IMR-90 (cell line): ENCODE measurements around the gene CLUH. TPM values are rescaled to one million over a fixed set of nuclear protein-coding genes. Genes with fewer than 3 reads are reported as not detected.

Experiments used
- ATAC-seq: fragments of 200-7000 bp; cut with Tn5 transposase; 2 replicates; pipeline ENCODE4 v1.9.1; 2020; ENCODE audit warnings: low read depth, mild to moderate bottlenecking, moderate library complexity
- BruUV-seq: library from RNA; stranded (reverse); fragments of 400-500 nt; replicated peaks from 2 replicates; lab custom pipeline; 2021; lab: Mats Ljungman, UMichigan
- CTCF ChIA-PET: fragments of 300-600 bp; formaldehyde crosslinking; extraction: SDS; loops from one replicate; lab custom pipeline; 2021; ENCODE audit warnings: antibody characterized with exemption; lab: Yijun Ruan, JAX
- POLR2A ChIA-PET: fragments of 300-600 bp; sonication (Branson Sonifier 250); formaldehyde crosslinking; loops from one replicate; lab custom pipeline; 2022; ENCODE audit warnings: antibody characterized with exemption; ENCODE audit not compliant: unreplicated experiment; lab: Charles Lee
- DNase-seq: peaks from one replicate; pipeline ENCODE4 v3.0.0; 2013
- H2AFZ ChIP-seq: replicated peaks from 2 replicates; pipeline ENCODE3; 2013; ENCODE audit warnings: low read length, mild to moderate bottlenecking; ENCODE audit not compliant: poor library complexity
- H2AK5ac ChIP-seq: 2 replicates; pipeline ENCODE4 v1.6.1; 2013; ENCODE audit warnings: low read depth, low read length, inconsistent platforms
- H2AK9ac ChIP-seq: replicated peaks from 2 replicates; pipeline ENCODE3; 2013; ENCODE audit warnings: mild to moderate bottlenecking, low read depth, low read length, moderate library complexity; ENCODE audit not compliant: poor library complexity
- H2BK120ac ChIP-seq: 2 replicates; pipeline ENCODE4 v1.6.1; 2013; ENCODE audit warnings: low read depth, low read length, inconsistent platforms
- H2BK15ac ChIP-seq: 3 replicates; pipeline ENCODE4 v1.6.1; 2013; ENCODE audit warnings: low read depth, low read length, inconsistent platforms
- H2BK20ac ChIP-seq: 2 replicates; pipeline ENCODE4 v1.6.1; 2013; ENCODE audit warnings: low read depth, mild to moderate bottlenecking, inconsistent platforms, low read length, moderate library complexity
- H2BK5ac ChIP-seq: 2 replicates; pipeline ENCODE4 v1.6.1; 2013; ENCODE audit warnings: mild to moderate bottlenecking, low read depth, low read length, inconsistent platforms; ENCODE audit not compliant: poor library complexity, severe bottlenecking
- H3K14ac ChIP-seq: replicated peaks from 2 replicates; pipeline ENCODE4 v1.6.1; 2013; ENCODE audit warnings: low read depth, low read length, inconsistent platforms
- H3K18ac ChIP-seq: 2 replicates; pipeline ENCODE4 v1.6.1; 2013; ENCODE audit warnings: low read depth, low read length, control low read depth
- H3K23ac ChIP-seq: 2 replicates; pipeline ENCODE4 v1.6.1; 2013; ENCODE audit warnings: low read depth, low read length, inconsistent platforms
- H3K27ac ChIP-seq: 2 replicates; pipeline ENCODE4 v1.5.1; 2013; ENCODE audit warnings: mild to moderate bottlenecking, control low read depth, low read length; ENCODE audit not compliant: insufficient read depth
- H3K27me3 ChIP-seq: 2 replicates; pipeline ENCODE4 v1.6.1; 2013; ENCODE audit warnings: low read length; ENCODE audit not compliant: control insufficient read depth, insufficient read depth
- H3K36me3 ChIP-seq: 2 replicates; pipeline ENCODE4 v1.6.1; 2013; ENCODE audit warnings: low read length, mixed read lengths; ENCODE audit not compliant: control insufficient read depth, insufficient read depth
- H3K4ac ChIP-seq: 2 replicates; pipeline ENCODE4 v1.6.1; 2013; ENCODE audit warnings: low read depth, low read length, inconsistent platforms
- H3K4me1 ChIP-seq: 2 replicates; pipeline ENCODE4 v1.6.1; 2013; ENCODE audit warnings: low read length, mixed read lengths; ENCODE audit not compliant: control insufficient read depth, insufficient read depth
- H3K4me2 ChIP-seq: 2 replicates; pipeline ENCODE4 v1.6.1; 2013; ENCODE audit warnings: low read depth, mild to moderate bottlenecking, control low read depth, low read length, moderate library complexity
- H3K4me3 ChIP-seq: 2 replicates; pipeline ENCODE4 v1.5.1; 2013; ENCODE audit warnings: low read depth, mild to moderate bottlenecking, control low read depth, low read length, moderate library complexity; ENCODE audit not compliant: insufficient read depth
- H3K56ac ChIP-seq: 2 replicates; pipeline ENCODE4 v1.6.1; 2013; ENCODE audit warnings: low read length, inconsistent platforms; ENCODE audit not compliant: insufficient read depth; ENCODE audit errors: extremely low read depth
- H3K79me1 ChIP-seq, 2 experiments: 2 replicates each; pipeline ENCODE4 v1.6.1; 2013; ENCODE audit warnings: low read length in 2 of 2, inconsistent platforms in 1 of 2, low read depth in 1 of 2
- H3K9ac ChIP-seq: 2 replicates; pipeline ENCODE4 v1.6.1; 2013; ENCODE audit warnings: low read depth, low read length, control low read depth
- H3K9me1 ChIP-seq: 2 replicates; pipeline ENCODE4 v1.6.1; 2013; ENCODE audit warnings: low read length, inconsistent platforms; ENCODE audit not compliant: insufficient read depth
- H3K9me3 ChIP-seq: 2 replicates; pipeline ENCODE4 v1.6.1; 2013; ENCODE audit warnings: low read length; ENCODE audit not compliant: control insufficient read depth, insufficient read depth
- H4K20me1 ChIP-seq: 2 replicates; pipeline ENCODE4 v1.6.1; 2013; ENCODE audit warnings: low read length, inconsistent platforms; ENCODE audit not compliant: insufficient read depth
- H4K5ac ChIP-seq: 2 replicates; pipeline ENCODE4 v1.6.1; 2013; ENCODE audit warnings: mild to moderate bottlenecking, low read depth, low read length, control low read depth
- H4K8ac ChIP-seq, 2 experiments: 2 replicates each; pipeline ENCODE4 v1.6.1; 2013; ENCODE audit warnings: low read depth in 2 of 2, low read length in 2 of 2, control low read depth in 1 of 2, inconsistent platforms in 1 of 2
- H4K91ac ChIP-seq: 2 replicates; pipeline ENCODE4 v1.6.1; 2013; ENCODE audit warnings: low read depth, low read length, inconsistent platforms; ENCODE audit not compliant: insufficient read depth
- BHLHE40 ChIP-seq: fragments of 150-350 bp; IDR thresholded peaks from 2 replicates; pipeline ENCODE4 v1.6.1; 2016; ENCODE audit warnings: mild to moderate bottlenecking, low read depth, low read length
- CEBPB ChIP-seq: IDR thresholded peaks from 2 replicates; pipeline ENCODE4 v1.6.1; 2012; ENCODE audit warnings: low read depth, low read length, improper control_type of control experiment
- CHD1 ChIP-seq: IDR thresholded peaks from 2 replicates; pipeline ENCODE4 v1.6.1; 2012; ENCODE audit warnings: low read depth, low read length, improper control_type of control experiment
- ELK1 ChIP-seq: fragments of 150-350 bp; IDR thresholded peaks from 2 replicates; pipeline ENCODE4 v1.6.1; 2016; ENCODE audit warnings: low read depth, mild to moderate bottlenecking, low read length, moderate library complexity, borderline replicate concordance
- FOS ChIP-seq: fragments of 150-350 bp; IDR thresholded peaks from 2 replicates; pipeline ENCODE4 v1.6.1; 2016; ENCODE audit warnings: low read depth, low read length
- MAFK ChIP-seq: IDR thresholded peaks from 2 replicates; pipeline ENCODE4 v1.6.1; 2012; ENCODE audit warnings: low read depth, low read length, improper control_type of control experiment
- MAZ ChIP-seq: IDR thresholded peaks from 2 replicates; pipeline ENCODE4 v1.6.1; 2012; ENCODE audit warnings: low read depth, mild to moderate bottlenecking, low read length, improper control_type of control experiment, moderate library complexity, borderline replicate concordance
- MXI1 ChIP-seq: IDR thresholded peaks from 2 replicates; pipeline ENCODE4 v1.6.1; 2012; ENCODE audit warnings: low read depth, mild to moderate bottlenecking, low read length, moderate library complexity, borderline replicate concordance
- NFE2L2 ChIP-seq: fragments of 150-350 bp; IDR thresholded peaks from 2 replicates; pipeline ENCODE4 v1.6.1; 2016; ENCODE audit warnings: low read depth, mild to moderate bottlenecking, low read length
- POLR2A ChIP-seq: IDR thresholded peaks from 2 replicates; pipeline ENCODE4 v1.6.1; 2012; ENCODE audit warnings: mild to moderate bottlenecking, low read depth, low read length
- RAD21 ChIP-seq: IDR thresholded peaks from 2 replicates; pipeline ENCODE4 v1.6.1; 2012; ENCODE audit warnings: low read length, improper control_type of control experiment
- RCOR1 ChIP-seq: IDR thresholded peaks from 2 replicates; pipeline ENCODE4 v1.6.1; 2012; ENCODE audit warnings: mild to moderate bottlenecking, low read length, improper control_type of control experiment; ENCODE audit not compliant: insufficient replicate concordance
- RFX5 ChIP-seq: IDR thresholded peaks from 2 replicates; pipeline ENCODE4 v1.8.0; 2012; ENCODE audit warnings: low read depth, mild to moderate bottlenecking, low read length, moderate library complexity
- SMC3 ChIP-seq: fragments of 150-350 bp; IDR thresholded peaks from 2 replicates; pipeline ENCODE4 v1.6.1; 2016; ENCODE audit warnings: low read depth, mild to moderate bottlenecking, antibody characterized with exemption, low read length, moderate library complexity
- WGBS, 2 experiments: methylation state at CpG; one replicate each; pipeline versions ENCODE4 v1.1.5 to v1.1.7; 2013; ENCODE audit warnings: missing lambda C conversion rate in 2 of 2; ENCODE audit not compliant: insufficient read length in 1 of 2; ENCODE audit errors: extremely low coverage in 2 of 2; 5-methylcytosine and 5-hydroxymethylcytosine counted together
- dilution Hi-C: fragments of 300-500 bp; cut with HindIII; formaldehyde crosslinking; loops from one replicate; pipeline ENCODE4 v1.14.3; 2018; ENCODE audit warnings: low sequenced_read_pairs; ENCODE audit not compliant: unreplicated experiment
- in situ Hi-C: fragments of 300-500 bp; cut with MboI; formaldehyde crosslinking; loops from 3 replicates; pipeline ENCODE4 v1.14.3; 2019; ENCODE audit warnings: low sequenced_read_pairs, inconsistent platforms, mixed read lengths
- intact Hi-C: fragments of 100-400 bp; cut with micrococcal nuclease; formaldehyde crosslinking; loops from 2 replicates; pipeline ENCODE4 v1.10.0; 2022
- polyA plus RNA-seq, 3 experiments: library from polyadenylated mRNA; depleted of rRNA; stranded (reverse); fragments of >200 nt; gene quantifications; 2 replicates each; pipeline ENCODE4 v1.2.3, GENCODE V29; 2012; ENCODE audit warnings: low replicate concordance in 1 of 3
- total RNA-seq: library from RNA; depleted of rRNA; stranded (reverse); fragments of >200 nt; gene quantifications from 2 replicates; pipeline ENCODE4 v1.2.3, GENCODE V29; 2012
- TF ChIP-seq, protein P1 (sequence below): conservative IDR thresholded peaks from 2 replicates; pipeline ENCODE4 v1.5.1; 2012; ENCODE audit warnings: mild to moderate bottlenecking, low read depth, low read length, improper control_type of control experiment
- TF ChIP-seq, protein P2 (sequence below): fragments of 150-350 bp; IDR thresholded peaks from 2 replicates; pipeline ENCODE4 v1.6.1; 2017; ENCODE audit warnings: mild to moderate bottlenecking, antibody characterized with exemption, low read length, low read depth

CLUH gene
- total and polyA plus RNA-seq, 2 of the 4 experiments (the other 2 are of a cell fraction): 12.9 to 42.0 TPM

GRCh38 chr17:2721603-2722002 lies 10.0 kb upstream of the CLUH start:
- Histone ChIP-seq H4K5ac (no peak overlapping the region), H3K4me2 (no peak overlapping the region), H3K56ac (no peak overlapping the region), H3K27ac (no peak overlapping the region), H3K9me1 (no peaks in the 10 kb centered on the region), H3K79me1 (no peaks in the 10 kb centered on the region), H3K9me3 (no peaks in the 10 kb centered on the region), H2BK20ac (no peak overlapping the region), H2BK120ac (no peak overlapping the region), H3K36me3 (no peaks in the 10 kb centered on the region), H3K27me3 (peaks cover 45% of the 10 kb centered on the region), H3K18ac (no peak overlapping the region), H2AK9ac (no peak overlapping the region), H2BK15ac (no peak overlapping the region), H4K20me1 (no peaks in the 10 kb centered on the region), H2BK5ac (no peak overlapping the region), H4K91ac (no peak overlapping the region), H3K9ac (no peak overlapping the region), H2AK5ac (no peak overlapping the region), H3K23ac (no peak overlapping the region), H3K14ac (no peak overlapping the region), H3K4me1 (no peaks in the 10 kb centered on the region), H3K4me3 (no peak overlapping the region), H3K4ac (no peak overlapping the region), H4K8ac (no peak overlapping the region), H2AFZ (no peak overlapping the region)
- no CpG with 5 or more reads among the region's 4 CpGs for WGBS, 2 experiments
- in situ Hi-C loops: no loop called here
- DNase-seq: no peak
- intact Hi-C loops: no loop called here
- TF ChIP-seq CEBPB: no peak
- no peak for TF ChIP-seq NFE2L2
- TF ChIP-seq MXI1: no peak
- no peak for TF ChIP-seq BHLHE40
- TF ChIP-seq POLR2A: no peak
- TF ChIP-seq RFX5: no peak
- TF ChIP-seq MAZ: no peak
- TF ChIP-seq SMC3: no peak
- TF ChIP-seq, protein P1, sequence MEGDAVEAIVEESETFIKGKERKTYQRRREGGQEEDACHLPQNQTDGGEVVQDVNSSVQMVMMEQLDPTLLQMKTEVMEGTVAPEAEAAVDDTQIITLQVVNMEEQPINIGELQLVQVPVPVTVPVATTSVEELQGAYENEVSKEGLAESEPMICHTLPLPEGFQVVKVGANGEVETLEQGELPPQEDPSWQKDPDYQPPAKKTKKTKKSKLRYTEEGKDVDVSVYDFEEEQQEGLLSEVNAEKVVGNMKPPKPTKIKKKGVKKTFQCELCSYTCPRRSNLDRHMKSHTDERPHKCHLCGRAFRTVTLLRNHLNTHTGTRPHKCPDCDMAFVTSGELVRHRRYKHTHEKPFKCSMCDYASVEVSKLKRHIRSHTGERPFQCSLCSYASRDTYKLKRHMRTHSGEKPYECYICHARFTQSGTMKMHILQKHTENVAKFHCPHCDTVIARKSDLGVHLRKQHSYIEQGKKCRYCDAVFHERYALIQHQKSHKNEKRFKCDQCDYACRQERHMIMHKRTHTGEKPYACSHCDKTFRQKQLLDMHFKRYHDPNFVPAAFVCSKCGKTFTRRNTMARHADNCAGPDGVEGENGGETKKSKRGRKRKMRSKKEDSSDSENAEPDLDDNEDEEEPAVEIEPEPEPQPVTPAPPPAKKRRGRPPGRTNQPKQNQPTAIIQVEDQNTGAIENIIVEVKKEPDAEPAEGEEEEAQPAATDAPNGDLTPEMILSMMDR: no peak
- no peak for TF ChIP-seq RCOR1
- TF ChIP-seq, protein P2, sequence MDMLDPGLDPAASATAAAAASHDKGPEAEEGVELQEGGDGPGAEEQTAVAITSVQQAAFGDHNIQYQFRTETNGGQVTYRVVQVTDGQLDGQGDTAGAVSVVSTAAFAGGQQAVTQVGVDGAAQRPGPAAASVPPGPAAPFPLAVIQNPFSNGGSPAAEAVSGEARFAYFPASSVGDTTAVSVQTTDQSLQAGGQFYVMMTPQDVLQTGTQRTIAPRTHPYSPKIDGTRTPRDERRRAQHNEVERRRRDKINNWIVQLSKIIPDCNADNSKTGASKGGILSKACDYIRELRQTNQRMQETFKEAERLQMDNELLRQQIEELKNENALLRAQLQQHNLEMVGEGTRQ: no peak
- TF ChIP-seq MAFK: no peak
- TF ChIP-seq CHD1: no peak
- TF ChIP-seq RAD21: no peak
- TF ChIP-seq FOS: no peak
- TF ChIP-seq ELK1: no peak
- no TSS peak for BruUV-seq
- ChIA-PET CTCF (no interaction called here), POLR2A (no interaction called here)
- dilution Hi-C loops: no loop called here
- ATAC-seq: no peak
